KMS-11 (cell line): ENCODE results near the gene ALG10.
"Not testable (repeated sequence)": the region's sequence is repeated elsewhere in the genome, so short reads cannot be mapped to it uniquely, and the experiment has no call there.

ENCODE experiments used
- H2AFZ ChIP-seq: fragments of 200-600 bp; sonication (generic); 2 replicates; pipeline ENCODE4 v1.6.1; 2016; ENCODE audit warnings: antibody characterized with exemption, mixed run types, low read depth
- H3K27ac ChIP-seq: fragments of 200-600 bp; sonication (generic); 2 replicates; pipeline ENCODE4 v1.6.1; 2016; ENCODE audit warnings: mild to moderate bottlenecking, mixed run types
- H3K27me3 ChIP-seq: fragments of 200-600 bp; sonication (generic); 2 replicates; pipeline ENCODE4 v1.6.1; 2017; ENCODE audit warnings: mild to moderate bottlenecking, low read depth, mixed run types, moderate library complexity; ENCODE audit not compliant: insufficient read depth
- H3K36me3 ChIP-seq: fragments of 200-600 bp; sonication (generic); 2 replicates; pipeline ENCODE4 v1.6.1; 2017; ENCODE audit warnings: mild to moderate bottlenecking, mixed run types; ENCODE audit not compliant: insufficient read depth
- H3K4me1 ChIP-seq: fragments of 200-600 bp; sonication (generic); 2 replicates; pipeline ENCODE4 v1.6.1; 2016; ENCODE audit warnings: mild to moderate bottlenecking, low read depth, mixed run types; ENCODE audit not compliant: poor library complexity, severe bottlenecking
- H3K4me2 ChIP-seq: fragments of 200-600 bp; sonication (generic); 2 replicates; pipeline ENCODE4 v1.7.0; 2016; ENCODE audit warnings: mild to moderate bottlenecking, mixed run types
- H3K4me3 ChIP-seq: fragments of 200-600 bp; sonication (generic); IDR thresholded peaks from 2 replicates; pipeline ENCODE4 v1.6.1; 2017; ENCODE audit warnings: low read depth, low read length, mixed read lengths; ENCODE audit not compliant: insufficient read depth
- H3K79me2 ChIP-seq: fragments of 200-600 bp; sonication (generic); 2 replicates; pipeline ENCODE4 v1.6.1; 2016; ENCODE audit warnings: low read depth, mixed run types; ENCODE audit not compliant: insufficient read depth
- H3K9ac ChIP-seq: fragments of 200-600 bp; sonication (generic); 2 replicates; pipeline ENCODE4 v1.6.1; 2016; ENCODE audit warnings: mild to moderate bottlenecking, mixed run types
- H4K20me1 ChIP-seq: fragments of 200-600 bp; sonication (generic); 2 replicates; pipeline ENCODE4 v1.6.1; 2016; ENCODE audit warnings: mild to moderate bottlenecking, mixed run types; ENCODE audit not compliant: insufficient read depth
- TF ChIP-seq, protein P1 (sequence below): fragments of 200-600 bp; sonication (generic); conservative IDR thresholded peaks from 2 replicates; pipeline ENCODE4 v1.6.1; 2017; ENCODE audit warnings: low read depth, mild to moderate bottlenecking, antibody characterized with exemption, low read length, moderate library complexity, mixed read lengths

The ALG10 gene

DNA sequence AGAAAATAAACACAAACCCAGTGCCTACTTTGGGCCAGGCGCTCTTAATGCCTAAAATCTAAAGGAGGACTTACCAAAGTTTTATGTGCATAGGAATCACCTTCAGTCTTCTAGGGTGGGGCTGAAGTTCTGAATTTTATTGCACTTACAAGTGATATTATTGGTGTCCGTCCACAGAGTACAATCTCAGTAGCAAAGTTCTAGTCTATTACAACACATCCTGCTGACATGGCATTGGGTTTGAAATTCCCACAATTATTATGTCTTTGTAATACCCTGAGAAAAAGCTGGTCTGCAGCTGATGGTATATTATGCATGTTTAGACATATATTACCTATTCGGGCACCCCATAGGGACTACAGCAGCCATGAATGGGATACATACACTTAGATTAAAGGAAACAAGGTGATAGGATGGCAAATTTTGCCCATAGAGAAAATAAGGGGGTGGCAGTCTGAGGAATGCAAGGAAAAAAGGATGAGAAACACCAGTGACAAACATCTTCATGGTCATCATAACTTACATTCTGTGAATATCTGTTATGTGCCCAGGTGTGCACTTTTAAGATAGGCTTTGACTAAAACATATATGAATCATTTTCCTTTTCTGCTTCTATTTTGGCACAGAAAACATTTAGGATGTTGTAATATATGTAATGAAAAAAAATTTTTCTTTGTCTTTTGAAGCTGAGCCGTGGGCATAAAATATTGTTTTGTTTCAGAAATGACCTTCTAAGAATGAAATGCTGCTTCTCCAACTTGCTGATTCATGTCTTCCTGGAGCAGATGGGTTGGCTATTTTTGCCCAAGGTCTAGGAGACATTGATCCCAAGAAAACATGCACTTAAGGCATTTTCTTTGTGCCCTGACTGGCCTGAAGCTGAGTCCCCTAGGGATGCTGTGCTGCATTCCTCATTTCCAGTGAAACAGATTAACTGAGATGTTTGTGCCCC is 27.2 kb upstream of the ALG10 start:
- no peaks in the 10 kb centered on the region for H3K4me1 ChIP-seq
- no peak overlapping the region for H3K4me2 ChIP-seq
- H3K4me3 ChIP-seq = no peak overlapping the region
- TF ChIP-seq, protein P1, sequence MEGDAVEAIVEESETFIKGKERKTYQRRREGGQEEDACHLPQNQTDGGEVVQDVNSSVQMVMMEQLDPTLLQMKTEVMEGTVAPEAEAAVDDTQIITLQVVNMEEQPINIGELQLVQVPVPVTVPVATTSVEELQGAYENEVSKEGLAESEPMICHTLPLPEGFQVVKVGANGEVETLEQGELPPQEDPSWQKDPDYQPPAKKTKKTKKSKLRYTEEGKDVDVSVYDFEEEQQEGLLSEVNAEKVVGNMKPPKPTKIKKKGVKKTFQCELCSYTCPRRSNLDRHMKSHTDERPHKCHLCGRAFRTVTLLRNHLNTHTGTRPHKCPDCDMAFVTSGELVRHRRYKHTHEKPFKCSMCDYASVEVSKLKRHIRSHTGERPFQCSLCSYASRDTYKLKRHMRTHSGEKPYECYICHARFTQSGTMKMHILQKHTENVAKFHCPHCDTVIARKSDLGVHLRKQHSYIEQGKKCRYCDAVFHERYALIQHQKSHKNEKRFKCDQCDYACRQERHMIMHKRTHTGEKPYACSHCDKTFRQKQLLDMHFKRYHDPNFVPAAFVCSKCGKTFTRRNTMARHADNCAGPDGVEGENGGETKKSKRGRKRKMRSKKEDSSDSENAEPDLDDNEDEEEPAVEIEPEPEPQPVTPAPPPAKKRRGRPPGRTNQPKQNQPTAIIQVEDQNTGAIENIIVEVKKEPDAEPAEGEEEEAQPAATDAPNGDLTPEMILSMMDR = no peak
- no peaks in the 10 kb centered on the region for H3K27me3 ChIP-seq
- no peaks in the 10 kb centered on the region for H4K20me1 ChIP-seq
- H2AFZ ChIP-seq = no peak overlapping the region
- no peak overlapping the region for H3K27ac ChIP-seq
- H3K9ac ChIP-seq = no peak overlapping the region
- H3K79me2 ChIP-seq = no peaks in the 10 kb centered on the region
- no peaks in the 10 kb centered on the region for H3K36me3 ChIP-seq

DNA sequence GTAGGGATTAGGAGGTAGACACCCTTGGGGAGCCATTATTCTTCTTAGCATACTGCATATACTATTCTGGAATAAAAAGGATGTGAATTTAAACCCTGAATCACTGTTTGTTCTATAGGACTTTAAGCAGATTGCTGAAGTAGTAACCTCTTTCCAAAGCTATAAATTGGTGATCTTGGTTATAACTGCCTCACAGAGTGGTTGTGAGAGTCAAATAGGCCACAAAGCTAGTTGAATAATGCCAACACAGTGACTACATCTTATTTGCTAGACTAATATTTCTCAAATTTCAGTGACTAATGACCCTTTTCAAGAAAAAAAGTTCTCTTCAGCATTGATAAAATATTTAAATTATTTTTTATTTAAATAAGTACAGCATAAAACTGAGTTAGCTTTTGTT is 13.5 kb upstream of the ALG10 start:
- H3K4me1 ChIP-seq = not testable (repeated sequence)

DNA sequence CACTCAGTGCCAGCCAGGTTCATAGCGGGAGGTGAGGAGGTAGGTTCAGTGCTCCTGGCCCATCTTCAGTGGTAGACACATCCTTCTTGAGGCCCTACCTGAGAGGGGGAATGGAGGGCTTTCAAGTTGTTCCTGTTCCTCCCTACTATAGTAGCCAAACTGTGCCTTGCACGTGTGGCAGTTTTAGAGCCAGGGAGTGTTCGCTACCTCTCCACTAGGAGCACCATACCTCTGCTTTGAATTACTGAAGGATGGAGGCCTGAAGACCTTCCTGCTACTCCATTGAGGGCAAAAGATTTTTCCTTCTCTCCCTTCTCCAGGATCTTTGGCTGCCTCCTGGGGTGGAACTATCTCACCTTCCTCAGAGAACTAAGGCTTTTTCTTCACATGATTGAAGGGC is 5.9 kb upstream of the ALG10 start:
- Histone ChIP-seq H3K27me3 (no peaks in the 10 kb centered on the region), H4K20me1 (no peaks in the 10 kb centered on the region; the same call in 1 of the 2 replicates), H3K4me3 (no peak overlapping the region), H3K36me3 (no peaks in the 10 kb centered on the region), H3K27ac (no peak overlapping the region), H3K4me2 (no peak overlapping the region; the same call in 1 of the 2 replicates), H2AFZ (no peak overlapping the region), H3K4me1 (peaks cover 18% of the 10 kb centered on the region), H3K9ac (no peak overlapping the region), H3K79me2 (no peaks in the 10 kb centered on the region)
- TF ChIP-seq, protein P1 = no peak

More for the DNA sequence above, 13.5 kb upstream of the ALG10 start:
- not testable (repeated sequence) for H3K4me2 ChIP-seq, H4K20me1 ChIP-seq, H2AFZ ChIP-seq, H3K9ac ChIP-seq, H3K27me3 ChIP-seq, H3K79me2 ChIP-seq, H3K27ac ChIP-seq, H3K4me3 ChIP-seq, H3K36me3 ChIP-seq

DNA sequence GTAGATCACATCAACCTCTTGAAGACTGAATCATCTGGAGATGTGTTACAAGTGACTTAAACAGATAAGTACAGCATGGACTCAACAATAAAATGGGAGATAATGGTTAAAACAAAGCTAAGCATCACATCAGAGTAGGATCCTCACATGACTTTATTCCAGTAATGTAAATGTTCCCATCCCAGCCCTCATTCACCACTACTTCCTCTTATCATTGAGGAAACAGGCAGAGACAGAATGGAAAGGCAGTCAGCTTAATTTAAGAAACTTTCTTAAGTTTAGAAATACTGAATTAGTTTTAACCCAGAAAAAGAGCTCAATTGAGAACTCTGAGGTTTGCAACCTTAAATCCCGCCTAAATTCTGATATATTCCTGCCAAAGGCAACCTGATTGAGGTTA is 1.2 kb upstream of the ALG10 start:
- TF ChIP-seq, protein P1 = no peak
- Histone ChIP-seq H3K27me3 (no peaks in the 10 kb centered on the region), H3K4me1 (peaks cover 31% of the 10 kb centered on the region), H3K4me2 (no peak overlapping the region), H2AFZ (peak overlapping the region; percentile 93), H3K9ac (no peak overlapping the region), H3K4me3 (no peak overlapping the region), H3K36me3 (no peaks in the 10 kb centered on the region), H3K27ac (no peak overlapping the region), H3K79me2 (0 out of 2 replicates have a peak, but pooled peaks cover 8% of the 10 kb centered on the region), H4K20me1 (no peaks in the 10 kb centered on the region)

DNA sequence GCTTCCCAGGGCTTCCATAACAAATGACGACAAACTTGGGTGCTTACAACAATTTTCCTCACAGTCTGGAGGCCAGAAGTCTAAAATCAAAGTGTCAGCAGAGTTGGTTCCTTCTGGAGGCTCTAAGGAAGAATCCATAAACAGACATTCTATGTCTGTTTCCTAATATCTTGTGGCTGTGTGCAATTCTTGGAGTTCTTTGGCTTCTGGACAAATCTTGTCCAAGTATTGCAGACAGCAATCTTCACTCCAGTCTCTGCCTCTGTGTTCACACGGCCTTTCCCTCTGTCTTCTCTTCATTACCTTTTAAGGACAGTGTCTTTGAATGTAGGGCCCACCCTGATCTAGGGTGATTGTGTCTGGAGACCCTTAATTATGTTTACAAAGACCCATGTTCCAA is 5.4 kb downstream of the ALG10 start:
- H4K20me1 ChIP-seq, H3K4me1 ChIP-seq, H2AFZ ChIP-seq, H3K36me3 ChIP-seq, H3K79me2 ChIP-seq, H3K27me3 ChIP-seq, H3K27ac ChIP-seq, H3K4me3 ChIP-seq, H3K4me2 ChIP-seq, H3K9ac ChIP-seq: not testable (repeated sequence)
